Occipital lobe (tissue), 2 donors: ENCODE results near the gene OR6C65. TPM values are rescaled to one million over a fixed set of nuclear protein-coding genes. Genes with fewer than 3 reads are reported as not detected.

Experiments
- DNase-seq: peaks from one replicate; lab custom pipeline; 2025; lab: John Stamatoyannopoulos, UW
- total RNA-seq: library from RNA; depleted of rRNA; stranded (reverse); fragments of >200 nt; gene quantifications from one replicate; pipeline ENCODE4 v1.2.3, GENCODE V29; 2014

The OR6C65 gene
- total RNA-seq, 1 donor from 2014 or later = not detected

GRCh38 chr12:55445357-55445756, 45.0 kb downstream of the OR6C65 start:
- DNase-seq = no peak

GRCh38 chr12:55446326-55446725, 46.0 kb downstream of the OR6C65 start:
- no peak for DNase-seq

DNA sequence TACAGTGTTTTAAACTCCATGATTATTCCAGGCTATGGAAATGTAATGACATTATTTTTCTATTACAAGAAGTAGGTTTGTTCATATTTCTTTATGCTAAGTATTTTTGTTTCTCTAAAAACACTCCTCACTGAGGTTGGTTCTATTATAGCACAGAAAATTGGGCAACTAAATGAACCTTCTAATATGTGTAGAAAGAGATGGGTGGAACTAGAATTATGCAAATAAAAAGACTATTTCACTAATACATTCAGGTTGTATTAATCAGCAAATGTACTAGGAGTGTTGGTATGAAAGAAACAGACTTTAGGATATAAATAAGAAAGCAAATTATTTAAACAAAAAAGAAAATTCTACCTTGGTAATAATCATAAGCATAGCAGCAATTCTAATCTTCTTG, 48.5 kb downstream of the OR6C65 start:
- no peak for DNase-seq

Other genes with a start within 250 kb of the OR6C65 start
- not detected for gene OR10A7, start 179.5 kb upstream of the OR6C65 start, total RNA-seq
- not detected for gene OR6C74, start 155.9 kb upstream of the OR6C65 start, total RNA-seq
- gene OR6C6, start 104.0 kb upstream of the OR6C65 start, total RNA-seq = not detected
- not detected for gene OR6C1, start 86.2 kb upstream of the OR6C65 start, total RNA-seq
- not detected for gene OR6C3, start 69.8 kb upstream of the OR6C65 start, total RNA-seq
- not detected for gene OR6C75, start 37.6 kb upstream of the OR6C65 start, total RNA-seq
- gene OR6C76, start 25.7 kb downstream of the OR6C65 start, total RNA-seq = not detected
- gene OR6C2, start 43.5 kb downstream of the OR6C65 start, total RNA-seq = not detected
- gene OR6C70, start 69.6 kb downstream of the OR6C65 start, total RNA-seq = not detected
- not detected for gene OR6C68, start 91.8 kb downstream of the OR6C65 start, total RNA-seq
- gene OR6C4, start 149.1 kb downstream of the OR6C65 start, total RNA-seq = not detected
- gene OR2AP1, start 171.9 kb downstream of the OR6C65 start, total RNA-seq = not detected
- not detected for gene OR10P1, start 236.4 kb downstream of the OR6C65 start, total RNA-seq